ENCODE results near the gene PLCB4.
A peak's percentile ranks its signal among the peaks of the same experiment; 100 is the strongest.

Gene PLCB4

DNA sequence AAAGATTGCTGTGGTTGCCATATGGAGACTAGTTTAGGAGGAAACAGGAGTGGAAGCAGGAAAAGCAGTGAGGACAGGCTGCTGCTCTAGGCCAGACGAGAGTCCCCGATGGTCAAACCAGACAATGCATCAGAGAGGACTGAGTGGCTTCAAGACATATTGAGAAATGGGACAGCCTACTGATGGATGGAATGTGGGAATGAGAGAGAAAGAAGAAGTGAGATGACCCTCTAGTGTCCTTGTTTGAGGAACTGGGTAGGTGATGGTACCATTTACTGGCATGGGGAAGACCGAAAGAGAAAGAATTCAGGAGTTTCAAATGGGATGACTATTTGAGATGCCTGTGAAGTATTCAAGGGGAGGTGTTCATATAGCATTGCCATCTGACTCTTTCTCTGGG, 333.7 kb downstream of the PLCB4 start:
- POLR2A ChIA-PET, result no interaction called here
- no peak for DNase-seq (ENCODE audit: low read depth, low spot score)
- no peak overlapping the region for H3K4me3 ChIP-seq (ENCODE audit: low read depth, low read length)
- TF ChIP-seq, protein P1, sequence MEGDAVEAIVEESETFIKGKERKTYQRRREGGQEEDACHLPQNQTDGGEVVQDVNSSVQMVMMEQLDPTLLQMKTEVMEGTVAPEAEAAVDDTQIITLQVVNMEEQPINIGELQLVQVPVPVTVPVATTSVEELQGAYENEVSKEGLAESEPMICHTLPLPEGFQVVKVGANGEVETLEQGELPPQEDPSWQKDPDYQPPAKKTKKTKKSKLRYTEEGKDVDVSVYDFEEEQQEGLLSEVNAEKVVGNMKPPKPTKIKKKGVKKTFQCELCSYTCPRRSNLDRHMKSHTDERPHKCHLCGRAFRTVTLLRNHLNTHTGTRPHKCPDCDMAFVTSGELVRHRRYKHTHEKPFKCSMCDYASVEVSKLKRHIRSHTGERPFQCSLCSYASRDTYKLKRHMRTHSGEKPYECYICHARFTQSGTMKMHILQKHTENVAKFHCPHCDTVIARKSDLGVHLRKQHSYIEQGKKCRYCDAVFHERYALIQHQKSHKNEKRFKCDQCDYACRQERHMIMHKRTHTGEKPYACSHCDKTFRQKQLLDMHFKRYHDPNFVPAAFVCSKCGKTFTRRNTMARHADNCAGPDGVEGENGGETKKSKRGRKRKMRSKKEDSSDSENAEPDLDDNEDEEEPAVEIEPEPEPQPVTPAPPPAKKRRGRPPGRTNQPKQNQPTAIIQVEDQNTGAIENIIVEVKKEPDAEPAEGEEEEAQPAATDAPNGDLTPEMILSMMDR (IDR thresholded peaks at IDR 0.05; ENCODE audit: insufficient read depth, low read length, missing control alignments), result no peak
- CTCF ChIA-PET, result interaction anchor here (3.7 kb wide), 1 partner anchor 207 kb away, joined by 19 read pairs; no protein-coding TSS in a partner anchor

DNA sequence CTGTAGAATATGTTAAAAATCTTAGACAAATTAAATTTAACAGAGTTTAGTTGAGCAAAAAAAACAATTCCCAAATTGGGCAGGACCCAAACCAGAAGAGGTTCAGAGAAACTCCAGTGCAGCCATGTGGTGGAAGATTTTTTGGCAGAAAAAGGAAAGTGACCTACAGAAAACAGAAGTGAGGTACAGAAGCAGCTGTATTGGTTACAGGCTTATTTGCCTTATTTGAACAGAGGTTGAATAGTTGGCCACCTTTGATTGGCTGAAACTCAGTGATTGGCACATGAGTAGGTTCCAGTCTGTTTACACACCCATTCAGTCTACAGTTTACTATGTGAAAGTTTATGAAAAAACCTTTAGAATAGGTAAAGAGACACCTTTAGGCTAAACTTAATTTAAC, 334.6 kb downstream of the PLCB4 start:
- TF ChIP-seq, protein P1 (IDR thresholded peaks at IDR 0.05; ENCODE audit: insufficient read depth, low read length, missing control alignments), result no peak
- ChIA-PET POLR2A (no interaction called here), CTCF (interaction anchor here (1.0 to 3.7 kb wide), 2 partner anchors 10 to 206 kb away, joined by 4 to 19 read pairs; no protein-coding TSS in a partner anchor)
- no peak for DNase-seq (ENCODE audit: low read depth, low spot score)
- no peak overlapping the region for H3K4me3 ChIP-seq (ENCODE audit: low read depth, low read length)

DNA sequence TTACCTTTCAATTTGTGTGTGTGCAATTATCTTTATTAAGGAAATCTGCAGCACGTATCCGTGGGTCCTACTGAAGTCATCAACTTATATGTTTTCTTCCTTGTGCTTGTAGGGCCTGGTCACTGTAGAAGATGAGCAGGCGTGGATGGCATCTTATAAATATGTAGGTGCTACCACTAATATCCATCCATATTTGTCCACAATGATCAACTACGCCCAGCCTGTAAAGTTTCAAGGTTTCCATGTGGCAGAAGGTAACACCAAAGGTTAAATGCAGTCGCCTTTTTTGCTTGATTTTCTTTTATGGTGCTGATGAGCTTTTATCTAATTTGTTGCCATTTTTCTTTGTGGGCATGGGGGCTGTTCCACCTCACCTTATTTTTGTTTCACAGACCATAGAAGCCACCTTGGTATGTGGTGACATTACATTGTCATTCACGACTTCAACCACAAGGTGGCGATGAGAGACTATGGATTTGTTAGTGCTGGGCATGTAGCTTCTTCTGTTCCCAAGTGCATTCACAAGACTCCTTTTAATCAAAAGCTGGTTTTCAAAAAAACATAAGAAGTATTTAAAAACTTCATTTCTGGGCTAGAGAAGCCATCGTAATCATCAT, 339.0 kb downstream of the PLCB4 start:
- ChIA-PET CTCF (interaction anchor here (0.6 to 8.0 kb wide), 61 partner anchors 8 to 1433 kb away, joined by 3 to 478 read pairs (median 4); partner anchors contain the start of gene LAMP5), POLR2A (interaction anchor here (0.6 to 0.9 kb wide), 3 partner anchors 182 to 504 kb away, joined by 3 read pairs; no protein-coding TSS in a partner anchor)
- no peak overlapping the region for H3K4me3 ChIP-seq (ENCODE audit: low read depth, low read length)
- DNase-seq (ENCODE audit: low read depth, low spot score), result peak; percentile 33
- TF ChIP-seq, protein P1 (IDR thresholded peaks at IDR 0.05; ENCODE audit: insufficient read depth, low read length, missing control alignments), result peak; percentile 72

DNA sequence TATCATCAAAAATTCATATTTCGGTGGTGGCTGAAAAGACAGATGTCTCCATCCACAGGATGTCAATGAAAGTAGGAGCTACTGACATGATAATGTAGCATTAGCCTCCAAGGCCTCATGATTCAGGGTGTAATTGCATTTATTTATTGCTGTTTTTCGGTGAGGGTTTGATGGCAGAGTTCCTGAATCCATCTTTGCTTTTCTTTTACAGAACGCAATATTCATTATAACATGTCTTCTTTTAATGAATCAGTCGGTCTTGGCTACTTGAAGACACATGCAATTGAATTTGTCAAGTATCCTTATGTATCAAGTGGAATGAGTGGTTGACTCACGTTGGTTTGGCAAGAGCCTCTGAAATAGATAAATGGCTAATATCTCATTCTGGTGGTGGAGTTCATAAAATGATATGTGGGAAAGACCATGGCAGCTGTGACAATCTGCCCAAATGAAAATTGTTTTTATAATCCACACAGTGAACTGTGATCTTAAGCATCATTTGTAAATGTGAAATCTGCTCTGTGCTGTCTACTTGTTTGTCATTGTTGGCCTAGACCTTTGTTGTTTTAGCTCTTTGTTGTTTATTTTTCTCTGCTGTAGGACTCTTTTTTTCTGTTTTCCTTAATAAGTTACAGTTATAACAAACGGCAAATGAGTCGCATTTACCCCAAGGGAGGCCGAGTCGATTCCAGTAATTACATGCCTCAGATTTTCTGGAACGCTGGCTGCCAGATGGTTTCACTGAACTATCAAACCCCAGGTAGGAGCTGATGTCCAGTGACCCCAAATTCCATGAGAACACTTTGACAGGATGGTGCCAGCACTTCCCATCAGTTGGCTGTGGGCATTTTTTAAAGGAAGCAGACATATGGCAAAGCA, 339.8 kb downstream of the PLCB4 start:
- POLR2A ChIA-PET, result interaction anchor here (0.6 to 0.9 kb wide), 3 partner anchors 181 to 503 kb away, joined by 3 read pairs; no protein-coding TSS in a partner anchor
- TF ChIP-seq, protein P1 (IDR thresholded peaks at IDR 0.05; ENCODE audit: insufficient read depth, low read length, missing control alignments), result no peak
- CTCF ChIA-PET, result interaction anchor here (0.6 to 8.0 kb wide), 61 partner anchors 8 to 1019 kb away, joined by 3 to 478 read pairs (median 5); partner anchors contain the start of gene LAMP5
- no peak overlapping the region for H3K4me3 ChIP-seq (ENCODE audit: low read depth, low read length)
- DNase-seq (ENCODE audit: low read depth, low spot score), result peak; percentile 34

DNA sequence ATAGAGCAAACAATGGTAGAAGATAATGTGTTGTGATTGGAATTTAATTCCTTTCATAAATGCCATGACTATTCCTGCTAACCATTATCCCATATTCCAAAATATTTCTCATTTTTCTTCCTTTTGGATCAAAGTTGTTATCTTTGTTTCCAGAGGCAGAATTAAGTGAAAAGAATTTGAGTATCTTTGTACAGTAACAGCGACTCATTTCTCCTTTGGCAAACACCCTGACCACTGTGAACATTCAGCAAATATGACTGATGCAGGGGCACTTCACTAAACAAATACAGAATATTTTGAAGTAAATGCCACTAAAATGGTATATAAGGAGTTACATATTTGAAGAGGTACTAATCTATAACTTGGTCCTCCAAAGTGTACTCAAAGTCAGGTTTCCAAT, 340.5 kb downstream of the PLCB4 start:
- DNase-seq (ENCODE audit: low read depth, low spot score), result no peak
- TF ChIP-seq, protein P1 (IDR thresholded peaks at IDR 0.05; ENCODE audit: insufficient read depth, low read length, missing control alignments), result no peak
- H3K4me3 ChIP-seq (ENCODE audit: low read depth, low read length), result no peak overlapping the region
- CTCF ChIA-PET, result interaction anchor here (0.8 to 8.0 kb wide), 17 partner anchors 8 to 504 kb away, joined by 3 to 478 read pairs (median 7); no protein-coding TSS in a partner anchor
- POLR2A ChIA-PET, result no interaction called here

DNA sequence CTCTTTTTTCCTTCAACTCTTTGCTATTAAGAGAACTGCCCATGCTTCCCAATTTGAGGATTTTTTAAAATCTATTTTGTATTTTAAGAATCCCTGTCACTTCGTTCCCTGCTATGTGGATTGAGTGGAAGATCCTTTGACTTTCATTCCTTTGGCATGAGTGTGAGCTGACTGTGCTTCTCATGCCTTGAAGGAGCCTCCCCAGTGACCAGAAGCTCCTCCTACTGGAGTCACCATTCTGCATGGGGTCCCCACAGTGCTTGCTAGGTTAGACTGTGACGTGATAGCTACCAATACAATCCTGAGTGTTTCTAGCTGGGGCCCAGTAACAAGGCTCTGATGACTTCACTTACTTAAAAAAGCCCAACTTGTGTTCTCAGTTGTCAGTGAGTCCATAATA, 341.1 kb downstream of the PLCB4 start:
- ChIA-PET CTCF (interaction anchor here (0.8 to 8.0 kb wide), 12 partner anchors 9 to 503 kb away, joined by 3 to 478 read pairs (median 7); no protein-coding TSS in a partner anchor), POLR2A (no interaction called here)
- no peak overlapping the region for H3K4me3 ChIP-seq (ENCODE audit: low read depth, low read length)
- TF ChIP-seq, protein P1 (IDR thresholded peaks at IDR 0.05; ENCODE audit: insufficient read depth, low read length, missing control alignments), result no peak
- DNase-seq (ENCODE audit: low read depth, low spot score), result peak; percentile 52

Data from AG04449 (cell line).